ENCODE measurements around the gene ARMC12. TPM values are rescaled to one million over a fixed set of nuclear protein-coding genes. Genes with fewer than 3 reads are reported as not detected.

The ARMC12 gene
- polyA plus RNA-seq, 2 of the 4 experiments (the other 2 are of a cell fraction): 0.44 to 0.88 TPM

GRCh38 chr6:35731736-35732532, 4.9 kb upstream of the ARMC12 start:
- Histone ChIP-seq H3K4me1 (peaks cover 46% of the 10 kb centered on the region), H3K4me2 (peak overlapping the region; percentile 81), H3K27ac (peak overlapping the region; percentile 98 to 99), H3K9me3 (no peaks in the 10 kb centered on the region), H3K4me3 (peak overlapping the region; percentile 75)
- 3% methylated on average over 12 of the region's 61 CpGs for WGBS (ENCODE audit: missing lambda C conversion rate)
- ChIA-PET CTCF (interaction anchor here (1.1 kb wide), 2 partner anchors 140 to 148 kb away, joined by 3 to 6 read pairs; no protein-coding TSS in a partner anchor), POLR2A (no interaction called here)
- FAIRE-seq (no peak), DNase-seq (ENCODE audit: low read depth in 1 of 2, low spot score in 1 of 2) (peak; percentile 83 to 84), ATAC-seq (peak; percentile 54 to 69)
- TF ChIP-seq TFCP2L1 (CRISPR knock-in tag; IDR thresholded peaks at IDR 0.05) (no peak), HDAC2 (IDR thresholded peaks at IDR 0.05) (no peak), KDM5A (IDR thresholded peaks at IDR 0.05) (no peak), NFE2L2 (conservative IDR thresholded peaks at IDR 0.05; ENCODE audit: low read length) (no peak), FOSL2 (IDR thresholded peaks at IDR 0.05) (no peak), FOSL2 (CRISPR knock-in tag; IDR thresholded peaks at IDR 0.05) (no peak), ELK1 (IDR thresholded peaks at IDR 0.05; ENCODE audit: low read depth, low read length) (no peak), SMC3 (IDR thresholded peaks at IDR 0.05) (no peak), USF2 (IDR thresholded peaks at IDR 0.05) (no peak), ZNF302 (CRISPR knock-in tag; IDR thresholded peaks at IDR 0.05) (no peak), RCOR1 (IDR thresholded peaks at IDR 0.05; ENCODE audit: low read depth, low read length) (no peak), POLR2AphosphoS2 (conservative IDR thresholded peaks at IDR 0.05; ENCODE audit: low read length) (no peak), BCL3 (IDR thresholded peaks at IDR 0.05) (no peak), MAZ (IDR thresholded peaks at IDR 0.05; ENCODE audit: borderline replicate concordance, low read depth, low read length) (no peak), E2F6 (IDR thresholded peaks at IDR 0.05; ENCODE audit: borderline replicate concordance, low read depth) (0 out of 2 replicates have a peak, but pooled peaks have one; percentile 3), GATA3 (IDR thresholded peaks at IDR 0.05; ENCODE audit: borderline replicate concordance) (peak; percentile 24; the same call in 1 of the 2 replicates), HOXB13 (CRISPR knock-in tag; IDR thresholded peaks at IDR 0.05; ENCODE audit: low read depth) (no peak), RFX5 (IDR thresholded peaks at IDR 0.05) (no peak), EP300 (IDR thresholded peaks at IDR 0.05) (peak in 1 of 2 experiments; percentile 18; a peak in 1 of 5 replicates), NPAS2 (CRISPR knock-in tag; IDR thresholded peaks at IDR 0.05; ENCODE audit: borderline replicate concordance) (no peak), REST (IDR thresholded peaks at IDR 0.05) (no peak), JUN (IDR thresholded peaks at IDR 0.05) (peak in 1 of 2 experiments; percentile 76; a peak in 2 of 5 replicates), FOXS1 (CRISPR knock-in tag; IDR thresholded peaks at IDR 0.05) (no peak), KDM1A (IDR thresholded peaks at IDR 0.05; ENCODE audit: low read depth) (0 out of 2 replicates have a peak, but pooled peaks have one; percentile 21), ATOH8 (CRISPR knock-in tag; IDR thresholded peaks at IDR 0.05; ENCODE audit: low read depth) (no peak), EHMT2 (IDR thresholded peaks at IDR 0.05; ENCODE audit: low read depth) (no peak), PBX3 (IDR thresholded peaks at IDR 0.05) (no peak; the same call in 1 of the 2 replicates), HOXA7 (CRISPR knock-in tag; IDR thresholded peaks at IDR 0.05) (no peak), SREBF2 (IDR thresholded peaks at IDR 0.05) (no peak), FOSB (CRISPR knock-in tag; IDR thresholded peaks at IDR 0.05) (no peak), NR3C1 (IDR thresholded peaks at IDR 0.05) (no peak), ZFP36 (IDR thresholded peaks at IDR 0.05; ENCODE audit: borderline replicate concordance, partially characterized antibody) (no peak)

Data from A549 (cell line).